Tibial nerve (tissue), 4 donors: ENCODE measurements around the gene NAPSA. TPM values are rescaled to one million over a fixed set of nuclear protein-coding genes. Genes with fewer than 3 reads are reported as not detected.

Source experiments
- DNase-seq, 2 donors: peaks; one replicate each; pipeline ENCODE4 v3.0.0-alpha.2; 2019; ENCODE audit warnings: low spot score in 2 of 2
- H3K27ac ChIP-seq, 4 donors: fragments of 200-600 bp; sonication (generic) in 3 of 4; one replicate each; pipeline ENCODE4 v1.5.1; 2017 to 2019; ENCODE audit warnings: mild to moderate bottlenecking in 1 of 4
- H3K27me3 ChIP-seq, 2 donors: fragments of 200-600 bp; sonication (generic) in 1 of 2; one replicate each; pipeline versions ENCODE4 v1.5.1 to v1.6.0; 2017 to 2019
- H3K36me3 ChIP-seq, 3 donors: fragments of 200-600 bp; sonication (generic); one replicate each; pipeline ENCODE4 v1.5.1; 2018 to 2019
- H3K4me1 ChIP-seq, 4 donors: fragments of 200-600 bp; sonication (generic) in 3 of 4; one replicate each; pipeline ENCODE4 v1.5.1; 2017 to 2019
- H3K4me3 ChIP-seq, 4 donors: fragments of 200-600 bp; sonication (generic) in 3 of 4; one replicate each; pipeline ENCODE4 v1.5.1; 2017 to 2019; ENCODE audit warnings: mild to moderate bottlenecking in 1 of 4, moderate library complexity in 1 of 4
- H3K9me3 ChIP-seq, 4 donors: fragments of 200-600 bp; sonication (generic) in 3 of 4; one replicate each; pipeline ENCODE4 v1.5.1; 2017 to 2019
- CTCF ChIP-seq, 5 experiments: fragments of 200-600 bp in 3 of 5; fragments of 450-650 bp in 2 of 5; sonication (generic) in 3 of 5; IDR thresholded peaks; one replicate each; pipeline ENCODE4 v1.5.1; 2016 to 2019; ENCODE audit warnings: antibody characterized with exemption in 5 of 5, mild to moderate bottlenecking in 3 of 5, moderate library complexity in 2 of 5
- EP300 ChIP-seq, 2 donors: sonication (generic); formaldehyde crosslinking; IDR thresholded peaks; one replicate each; pipeline ENCODE4 v1.6.1; 2017; ENCODE audit warnings: antibody characterized with exemption in 2 of 2, mild to moderate bottlenecking in 1 of 2
- POLR2A ChIP-seq, 2 donors: fragments of 450-650 bp; IDR thresholded peaks; one replicate each; pipeline ENCODE4 v1.6.1; 2017; ENCODE audit warnings: antibody characterized with exemption in 2 of 2, mild to moderate bottlenecking in 2 of 2, moderate library complexity in 2 of 2
- WGBS, 2 donors: methylation state at CpG; one replicate each; pipeline ENCODE4 v1.1.5; 2018; 5-methylcytosine and 5-hydroxymethylcytosine counted together
- total RNA-seq, 4 donors: library from RNA; depleted of rRNA; stranded (reverse); fragments of >200 nt; gene quantifications; one replicate each; pipeline ENCODE4 v1.1.0, GENCODE V29; 2016

NAPSA gene
- total RNA-seq, 4 donors from 2014 or later = 0.39 to 2.1 TPM; not detected in 2

GRCh38 chr19:50380137-50380536 is 14.7 kb upstream of the NAPSA start:
- H3K36me3 ChIP-seq = peaks cover 0 to 63% (median 24%) of the 10 kb centered on the region in 3 donors
- TF ChIP-seq POLR2A (IDR thresholded peaks at IDR 0.05) (no peak), EP300 (IDR thresholded peaks at IDR 0.05) (peak in 1 of 2 donors; percentile 28)
- peaks cover 0 to 70% (median 29%) of the 10 kb centered on the region in 4 donors for H3K4me1 ChIP-seq
- WGBS, 2 donors = 35 to 58% methylated on average over 10 to 11 of the region's 11 CpGs
- DNase-seq = no peak
- no peak overlapping the region for H3K4me3 ChIP-seq
- H3K9me3 ChIP-seq = no peaks in the 10 kb centered on the region
- peak overlapping the region in 3 of 4 donors; percentile 23 to 70 (median 70) for H3K27ac ChIP-seq
- no peaks in the 10 kb centered on the region for H3K27me3 ChIP-seq

GRCh38 chr19:50379602-50380001 is 14.2 kb upstream of the NAPSA start:
- 85 to 90% methylated on average over 11 of the region's 11 CpGs for WGBS, 2 donors
- H3K27me3 ChIP-seq = no peaks in the 10 kb centered on the region
- DNase-seq = no peak
- no peak overlapping the region for H3K4me3 ChIP-seq
- H3K27ac ChIP-seq = peak overlapping the region in 2 of 4 donors; percentile 70
- peaks cover 0 to 65% (median 24%) of the 10 kb centered on the region in 4 donors for H3K4me1 ChIP-seq
- no peaks in the 10 kb centered on the region for H3K9me3 ChIP-seq
- H3K36me3 ChIP-seq = peaks cover 0 to 63% (median 24%) of the 10 kb centered on the region in 3 donors
- TF ChIP-seq EP300 (IDR thresholded peaks at IDR 0.05) (no peak), POLR2A (IDR thresholded peaks at IDR 0.05) (no peak), CTCF (IDR thresholded peaks at IDR 0.05) (no peak)

- peak overlapping the region in 1 of 4 donors; percentile 70 for H3K27ac ChIP-seq
- WGBS, 2 donors = 95 to 96% methylated on average over 7 to 8 of the region's 10 CpGs
- H3K4me3 ChIP-seq = no peak overlapping the region
- TF ChIP-seq CTCF (IDR thresholded peaks at IDR 0.05) = no peak
- TF ChIP-seq POLR2A (IDR thresholded peaks at IDR 0.05) = no peak
- no peak for TF ChIP-seq EP300 (IDR thresholded peaks at IDR 0.05)
- peaks cover 0 to 63% (median 24%) of the 10 kb centered on the region in 3 donors for H3K36me3 ChIP-seq
- no peaks in the 10 kb centered on the region for H3K9me3 ChIP-seq
- H3K4me1 ChIP-seq = peaks cover 0 to 61% (median 23%) of the 10 kb centered on the region in 4 donors
- DNase-seq = no peak
- H3K27me3 ChIP-seq = no peaks in the 10 kb centered on the region
Observed at GRCh38 chr19:50378863-50379236, 13.4 kb upstream of the NAPSA start.

GRCh38 chr19:50378169-50378862 is 12.9 kb upstream of the NAPSA start:
- DNase-seq = no peak
- 91 to 92% methylated on average over 31 to 36 of the region's 36 CpGs for WGBS, 2 donors
- no peak for TF ChIP-seq POLR2A (IDR thresholded peaks at IDR 0.05)
- no peak for TF ChIP-seq EP300 (IDR thresholded peaks at IDR 0.05)
- TF ChIP-seq CTCF (IDR thresholded peaks at IDR 0.05) = no peak
- peaks cover 0 to 56% (median 23%) of the 10 kb centered on the region in 4 donors for H3K4me1 ChIP-seq
- peaks cover 0 to 63% (median 24%) of the 10 kb centered on the region in 3 donors for H3K36me3 ChIP-seq
- no peaks in the 10 kb centered on the region for H3K27me3 ChIP-seq
- no peak overlapping the region for H3K4me3 ChIP-seq
- H3K27ac ChIP-seq = peak overlapping the region in 1 of 4 donors; percentile 70
- no peaks in the 10 kb centered on the region for H3K9me3 ChIP-seq

GRCh38 chr19:50377517-50377916 is 12.1 kb upstream of the NAPSA start:
- peaks cover 0 to 55% (median 24%) of the 10 kb centered on the region in 3 donors for H3K36me3 ChIP-seq
- no peak overlapping the region for H3K4me3 ChIP-seq
- H3K27me3 ChIP-seq = no peaks in the 10 kb centered on the region
- H3K4me1 ChIP-seq = peaks cover 0 to 55% (median 23%) of the 10 kb centered on the region in 4 donors
- peak overlapping the region in 3 of 4 donors; percentile 98 to 100 (median 99) for H3K27ac ChIP-seq
- WGBS, 2 donors = 76 to 78% methylated on average over 9 of the region's 9 CpGs
- DNase-seq = no peak
- no peaks in the 10 kb centered on the region for H3K9me3 ChIP-seq
- TF ChIP-seq POLR2A (IDR thresholded peaks at IDR 0.05) = no peak
- no peak for TF ChIP-seq CTCF (IDR thresholded peaks at IDR 0.05)
- no peak for TF ChIP-seq EP300 (IDR thresholded peaks at IDR 0.05)
